GM20000 (cell line): Measurements from ENCODE around the gene DYNC1LI1.

Experiments used
- DNase-seq: peaks from one replicate; pipeline ENCODE4 v3.0.0; 2012; ENCODE audit warnings: low spot score
- CTCF ChIP-seq: IDR thresholded peaks from 2 replicates; pipeline ENCODE4 v1.5.1; 2012; ENCODE audit warnings: mild to moderate bottlenecking, control low read depth; ENCODE audit errors: extremely low read depth, missing control alignments

DYNC1LI1 gene

DNA sequence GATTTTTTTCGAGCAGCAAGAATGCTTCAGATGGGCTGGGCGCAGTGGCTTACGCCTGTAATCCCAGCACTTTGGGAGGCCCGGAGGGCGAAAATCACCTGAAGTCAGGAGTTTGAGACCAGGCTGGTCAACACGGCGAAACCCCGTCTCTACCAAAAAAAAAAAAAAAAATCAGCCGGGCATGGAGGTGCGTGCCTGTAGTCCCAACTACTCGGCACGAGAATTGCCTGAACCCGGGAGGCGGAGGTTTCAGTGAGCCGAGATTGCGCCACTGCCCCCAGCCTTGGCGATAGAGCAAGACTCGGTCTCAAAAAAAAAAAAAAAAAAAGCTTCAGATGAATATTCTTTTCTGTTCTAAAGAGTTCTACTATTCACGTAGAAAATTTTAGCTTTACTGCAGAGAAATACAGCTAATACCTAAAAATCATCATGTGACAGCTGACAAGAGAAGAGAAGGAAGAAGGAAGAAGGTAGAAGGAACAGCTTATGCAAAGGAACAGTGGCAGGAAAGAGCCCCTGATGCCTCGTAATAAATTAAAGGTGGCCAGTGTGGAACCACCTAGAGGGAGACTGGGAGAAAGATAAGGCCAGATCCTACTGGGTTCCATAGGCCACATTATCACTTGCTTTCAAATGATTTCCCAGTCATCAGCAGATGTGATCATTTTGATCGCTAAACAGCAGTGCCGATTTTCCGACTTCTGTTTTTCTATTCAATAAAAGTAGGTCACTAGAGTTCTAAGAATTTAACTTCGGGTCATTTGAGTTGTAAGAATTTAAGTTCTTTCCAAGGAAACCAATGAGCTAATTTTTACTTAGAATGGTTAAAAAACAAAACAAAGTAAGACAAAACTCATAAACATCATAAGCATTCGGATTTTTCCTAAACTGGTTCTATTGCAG, 69.5 kb downstream of the DYNC1LI1 start:
- no peak for TF ChIP-seq CTCF
- no peak for DNase-seq

GRCh38 chr3:32500231-32500630, 70.4 kb downstream of the DYNC1LI1 start:
- TF ChIP-seq CTCF, result no peak
- DNase-seq, result no peak

GRCh38 chr3:32499585-32499984, 71.1 kb downstream of the DYNC1LI1 start:
- no peak for DNase-seq
- no peak for TF ChIP-seq CTCF

DNA sequence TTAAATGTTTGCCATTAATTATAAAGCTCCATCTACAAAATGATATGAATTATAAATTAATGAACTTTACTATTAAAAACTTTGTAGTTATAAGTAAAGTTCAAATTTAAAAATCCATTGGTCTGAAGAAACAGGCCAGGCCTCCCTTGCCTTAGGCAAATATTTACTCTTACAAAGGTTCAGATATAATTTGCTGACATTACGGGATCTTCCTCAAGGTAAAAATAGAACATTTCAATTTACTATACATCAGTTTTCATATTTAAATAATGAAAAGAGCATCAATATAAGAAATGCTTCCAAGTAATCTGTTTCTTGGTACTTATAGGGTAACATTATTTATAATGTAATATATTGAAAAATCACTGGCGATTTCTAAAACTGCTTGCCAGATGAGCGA, 71.7 kb downstream of the DYNC1LI1 start:
- DNase-seq, result no peak
- no peak for TF ChIP-seq CTCF

DNA sequence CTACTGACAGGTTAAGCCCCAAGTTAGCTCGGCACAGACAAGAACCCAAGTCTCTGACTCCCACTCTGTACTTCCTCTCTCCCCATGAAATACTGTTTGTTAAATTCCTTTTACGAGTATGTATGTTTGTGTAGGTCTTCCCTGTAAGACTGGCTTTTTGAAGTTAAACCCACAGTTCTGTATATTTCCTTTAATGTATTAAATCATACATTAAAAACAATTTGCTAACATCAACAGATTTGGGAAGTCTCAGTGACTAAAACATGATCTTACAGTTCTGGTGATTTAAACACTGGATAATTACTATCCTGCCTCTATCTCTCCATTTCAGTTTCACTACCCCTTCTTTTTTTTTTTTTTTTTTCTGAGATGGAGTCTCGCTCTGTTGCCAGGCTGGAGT, 72.4 kb downstream of the DYNC1LI1 start:
- no peak for DNase-seq
- TF ChIP-seq CTCF, result no peak

DNA sequence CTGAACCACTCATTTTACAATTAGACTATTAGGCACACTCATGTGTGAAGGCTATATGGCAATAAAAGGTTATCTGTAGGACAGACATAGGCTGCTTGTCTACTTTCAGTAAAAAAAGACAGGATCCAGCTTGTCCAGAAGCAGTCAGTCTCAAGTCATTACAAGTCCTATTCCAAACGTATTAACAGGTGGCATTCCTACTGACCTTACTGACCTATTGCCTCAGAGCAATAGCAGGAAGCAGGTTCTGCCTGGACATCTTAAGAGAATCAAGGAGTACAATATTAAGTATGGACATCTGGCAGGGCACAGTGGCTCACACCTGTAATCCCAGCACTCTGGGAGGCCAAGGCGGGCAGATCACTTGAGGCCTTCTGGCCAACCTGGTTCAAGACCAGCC, 75.0 kb downstream of the DYNC1LI1 start:
- DNase-seq, result no peak
- no peak for TF ChIP-seq CTCF

DNA sequence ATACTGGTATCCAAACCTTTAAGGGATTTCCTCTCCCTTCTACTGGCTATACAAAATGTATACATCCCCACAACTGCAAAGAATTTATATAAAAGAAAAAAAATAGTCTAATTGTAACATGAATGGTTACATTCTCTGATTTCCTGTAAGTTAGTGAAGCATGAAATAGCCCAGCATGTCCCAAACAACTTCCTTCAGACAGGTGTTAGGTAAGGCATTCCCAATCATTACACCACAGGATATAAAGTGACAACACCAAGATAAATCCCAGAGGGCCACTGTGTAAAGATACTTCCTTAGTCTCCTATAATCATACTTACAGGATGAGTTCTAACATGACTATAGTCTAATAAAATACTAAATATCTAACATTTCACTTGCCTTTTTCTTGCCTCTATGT, 75.6 kb downstream of the DYNC1LI1 start:
- DNase-seq, result no peak
- no peak for TF ChIP-seq CTCF
